HG03175 (cell line): ENCODE measurements around the gene GOLGA8S.
"Not testable (repeated sequence)": the region's sequence is repeated elsewhere in the genome, so short reads cannot be mapped to it uniquely, and the experiment has no call there.

ENCODE experiments used
- ATAC-seq: cut with Tn5 transposase; IDR thresholded peaks from one replicate; pipeline ENCODE4 v1.9.1; 2021; ENCODE audit warnings: mild to moderate bottlenecking, moderate library complexity; ENCODE audit not compliant: unreplicated experiment

GOLGA8S gene

GRCh38 chr15:23354448-23354847, at the start of gene GOLGA8S:
GOLGA8S (plus strand) TSS chr15:23354748; CDS start chr15:23354810, 62 bp downstream.
- ATAC-seq, result not testable (repeated sequence)

GRCh38 chr15:23304805-23305204, 49.7 kb upstream of the GOLGA8S start:
- not testable (repeated sequence) for ATAC-seq

GRCh38 chr15:23305921-23306320, 48.6 kb upstream of the GOLGA8S start:
- not testable (repeated sequence) for ATAC-seq

- ATAC-seq, result not testable (repeated sequence)
These were observed 43.3 kb upstream of the GOLGA8S start for GRCh38 chr15:23311233-23311632.

- ATAC-seq, result not testable (repeated sequence)
These were observed 20.5 kb upstream of the GOLGA8S start, which contains the start of gene GOLGA6L26 for GRCh38 chr15:23334096-23334495. GOLGA6L26 (minus strand) TSS chr15:23334196; CDS start chr15:23334135, 61 bp downstream.

- ATAC-seq, result not testable (repeated sequence)
These were observed 8.1 kb downstream of the GOLGA8S start for GRCh38 chr15:23362622-23363021.

- not testable (repeated sequence) for ATAC-seq
These were observed 9.7 kb downstream of the GOLGA8S start for GRCh38 chr15:23364261-23364660.

- ATAC-seq, result no peak
These were observed 16.0 kb downstream of the GOLGA8S start for GRCh38 chr15:23370578-23370977.

- not testable (repeated sequence) for ATAC-seq
These were observed 16.6 kb downstream of the GOLGA8S start for GRCh38 chr15:23371134-23371533.

GRCh38 chr15:23371868-23372267, 17.3 kb downstream of the GOLGA8S start:
- ATAC-seq, result not testable (repeated sequence)

- no peak for ATAC-seq
These were observed 17.7 kb downstream of the GOLGA8S start for GRCh38 chr15:23372284-23372683.

GRCh38 chr15:23372891-23373600, 18.5 kb downstream of the GOLGA8S start:
- ATAC-seq, result not testable (repeated sequence)

GRCh38 chr15:23374226-23374625, 19.7 kb downstream of the GOLGA8S start:
- not testable (repeated sequence) for ATAC-seq

GRCh38 chr15:23378946-23379345, 24.4 kb downstream of the GOLGA8S start:
- ATAC-seq, result not testable (repeated sequence)

- not testable (repeated sequence) for ATAC-seq
These were observed 26.2 kb downstream of the GOLGA8S start for GRCh38 chr15:23380700-23381099.

- ATAC-seq, result not testable (repeated sequence)
These were observed 26.6 kb downstream of the GOLGA8S start for GRCh38 chr15:23381192-23381591.

- no peak for ATAC-seq
These were observed 29.8 kb downstream of the GOLGA8S start for GRCh38 chr15:23384371-23384770.

- no peak for ATAC-seq
These were observed 31.4 kb downstream of the GOLGA8S start for GRCh38 chr15:23385886-23386430.

- no peak for ATAC-seq
These were observed 33.2 kb downstream of the GOLGA8S start for GRCh38 chr15:23387621-23388190.

- no peak for ATAC-seq
These were observed 40.6 kb downstream of the GOLGA8S start for GRCh38 chr15:23395030-23395692.

- no peak for ATAC-seq
These were observed 41.3 kb downstream of the GOLGA8S start for GRCh38 chr15:23395832-23396231.
